NCI-H82 (cell line): ENCODE measurements around the gene DHRSX.
"Not testable (repeated sequence)": the region's sequence is repeated elsewhere in the genome, so short reads cannot be mapped to it uniquely, and the experiment has no call there.

Experiments
- DNase-seq: peaks from one replicate; lab custom pipeline; 2025; lab: John Stamatoyannopoulos, UW

The DHRSX gene

DNA sequence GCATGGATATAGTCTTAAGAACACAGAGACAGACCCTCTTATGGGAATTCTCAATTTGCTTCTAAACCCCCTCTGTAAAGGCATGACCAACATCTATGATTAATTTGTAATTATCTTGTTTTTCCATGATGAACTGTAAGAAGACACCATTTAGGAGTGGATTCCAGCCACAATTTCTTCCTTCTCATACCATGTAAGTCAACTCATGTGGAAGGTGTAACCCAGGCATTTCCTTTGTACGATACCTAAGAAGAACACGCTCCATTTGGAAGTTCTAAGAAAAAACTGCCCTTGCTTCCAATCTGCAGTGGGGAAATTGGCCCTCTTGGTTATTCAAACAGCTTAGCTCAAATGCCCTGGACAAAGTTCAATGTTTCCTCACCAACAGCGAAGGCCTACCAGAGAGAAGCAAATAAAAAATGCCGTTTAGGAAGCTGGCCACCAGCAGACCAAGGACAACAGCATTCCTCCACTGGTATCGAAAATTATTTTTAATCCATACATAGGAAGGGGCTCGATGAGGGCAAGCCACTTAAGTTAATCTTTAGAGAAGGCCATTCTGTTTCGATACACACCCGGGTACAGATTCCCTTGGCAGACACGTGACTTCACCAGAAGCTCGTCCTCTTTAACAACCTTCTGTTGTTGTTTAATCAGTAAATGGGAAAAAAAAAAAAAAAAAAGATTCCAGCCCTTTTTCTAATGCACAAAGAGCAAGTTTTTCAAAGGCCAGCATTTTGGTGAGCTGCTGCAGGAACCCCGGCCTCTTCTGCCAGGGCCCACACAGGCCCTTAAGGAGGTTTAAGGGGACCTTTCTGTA, 2.6 kb downstream of the DHRSX start:
- no peak for DNase-seq

DNA sequence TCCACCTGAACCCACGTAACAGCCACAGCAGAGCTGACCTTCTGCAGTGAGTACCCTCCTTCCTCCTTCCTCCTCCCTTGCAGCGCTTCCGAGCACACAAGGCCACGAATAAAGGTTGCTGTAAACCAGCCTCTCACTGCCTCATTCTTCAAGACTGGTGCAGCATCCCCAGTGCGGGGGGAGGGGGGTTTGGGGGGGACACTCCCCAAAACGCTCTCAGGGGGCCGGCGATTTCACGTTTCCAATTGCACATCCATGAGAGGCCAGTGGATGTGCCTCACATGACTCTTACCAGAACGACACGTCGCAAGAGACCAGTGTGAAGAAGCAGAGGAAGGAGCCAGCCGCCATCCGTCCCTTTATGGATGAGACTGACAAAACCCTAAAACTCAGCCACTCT, 5.2 kb downstream of the DHRSX start:
- DNase-seq = no peak

DNA sequence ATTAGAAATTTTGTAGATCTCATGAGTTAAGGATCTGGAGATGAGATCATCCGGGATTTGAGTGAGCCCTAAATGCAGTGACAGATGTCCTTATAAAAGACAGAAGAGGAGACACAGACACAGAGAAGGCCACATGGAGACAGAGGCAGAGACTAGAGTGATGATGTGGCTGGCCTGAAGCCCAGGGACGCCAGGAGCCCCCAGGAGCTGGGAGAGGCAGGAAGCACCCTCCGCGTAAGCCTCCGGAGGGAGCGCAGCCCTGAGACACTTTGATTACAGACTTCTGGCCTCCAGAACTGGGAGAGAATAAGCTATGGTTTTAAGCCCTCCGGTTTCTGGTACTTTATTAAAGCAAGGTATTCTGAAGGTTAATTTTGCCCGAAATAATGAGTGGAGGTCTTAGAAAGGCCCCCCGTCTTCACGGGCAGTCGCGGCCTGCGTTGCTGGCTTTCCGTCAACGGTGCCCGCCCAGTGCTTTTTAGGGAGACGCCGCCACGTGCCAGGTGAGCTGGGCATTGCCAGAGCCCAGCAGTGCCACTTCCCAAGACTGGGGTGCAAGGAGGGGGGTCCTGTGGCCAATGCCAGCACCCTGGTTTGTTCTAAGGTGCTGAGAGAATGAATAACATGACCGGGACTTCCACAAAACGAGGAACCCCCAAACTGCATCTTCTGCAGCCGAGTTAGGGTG, 8.1 kb downstream of the DHRSX start:
- no peak for DNase-seq

DNA sequence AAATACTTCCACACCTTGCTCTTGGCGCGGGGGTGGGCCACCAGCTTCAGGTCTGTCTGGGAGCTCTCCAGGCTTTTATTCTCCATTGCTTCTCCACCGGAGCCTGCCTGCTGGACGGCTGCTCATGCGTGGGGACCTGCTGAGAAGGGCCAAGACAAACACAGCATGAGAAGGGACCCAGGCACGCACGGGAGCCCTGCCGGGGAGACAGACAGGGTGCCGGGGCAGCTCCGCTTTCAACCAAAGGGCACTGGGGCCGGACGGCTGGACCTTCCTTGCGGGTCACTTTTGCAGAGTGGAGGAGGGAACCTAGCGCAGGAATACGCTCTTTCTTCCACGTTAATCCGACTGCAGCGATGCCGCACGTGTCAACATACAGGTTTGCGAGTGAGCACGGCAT, 10.1 kb downstream of the DHRSX start:
- no peak for DNase-seq

DNA sequence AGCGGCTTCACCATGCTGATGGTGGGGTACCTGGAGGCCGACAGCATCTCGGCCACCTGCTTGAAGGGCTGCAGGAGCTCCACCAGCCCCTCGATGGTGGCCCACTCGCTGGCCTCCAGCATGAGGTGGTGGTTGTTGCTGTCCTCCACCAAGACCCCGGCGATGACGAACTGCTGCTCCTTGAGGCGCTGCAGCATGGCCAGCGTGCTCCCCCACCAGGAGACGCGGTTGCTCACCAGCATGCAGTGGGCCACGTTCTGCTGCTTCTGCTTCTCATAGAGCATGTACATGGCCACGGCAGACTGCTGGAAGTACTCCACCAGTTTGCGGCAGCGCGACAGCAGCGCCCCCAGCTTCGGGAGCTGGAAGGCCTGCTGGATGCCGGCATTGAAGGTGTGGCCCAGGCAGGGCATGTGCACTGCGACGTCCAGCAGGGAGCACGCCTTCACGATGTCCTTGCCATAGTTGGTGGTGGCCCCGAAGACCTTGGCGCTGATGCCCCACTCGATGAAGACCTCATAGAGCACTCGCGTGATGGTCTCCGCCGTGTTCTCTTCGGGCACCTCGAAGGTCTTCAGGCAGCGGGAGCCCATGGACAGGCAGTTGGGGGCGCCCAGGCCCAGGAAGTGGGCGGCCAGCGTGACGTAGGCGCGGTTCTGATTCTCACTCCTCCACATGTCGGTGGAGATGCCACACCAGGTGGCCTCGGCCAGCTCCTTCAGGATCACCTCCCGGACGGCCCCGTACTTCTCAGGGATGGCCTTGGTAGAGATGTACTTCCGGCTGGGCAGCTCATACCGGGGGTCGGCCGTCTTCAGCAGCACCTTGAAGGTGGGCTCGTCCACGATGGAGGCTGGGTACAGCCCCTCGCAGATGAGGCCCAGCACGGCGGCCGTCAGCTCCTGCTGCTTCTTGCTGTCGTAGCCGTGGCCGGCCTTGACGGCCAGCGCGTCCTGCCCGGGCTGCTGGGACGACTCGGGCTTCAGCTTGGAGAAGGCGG, 11.0 kb downstream of the DHRSX start:
- DNase-seq = no peak

DNA sequence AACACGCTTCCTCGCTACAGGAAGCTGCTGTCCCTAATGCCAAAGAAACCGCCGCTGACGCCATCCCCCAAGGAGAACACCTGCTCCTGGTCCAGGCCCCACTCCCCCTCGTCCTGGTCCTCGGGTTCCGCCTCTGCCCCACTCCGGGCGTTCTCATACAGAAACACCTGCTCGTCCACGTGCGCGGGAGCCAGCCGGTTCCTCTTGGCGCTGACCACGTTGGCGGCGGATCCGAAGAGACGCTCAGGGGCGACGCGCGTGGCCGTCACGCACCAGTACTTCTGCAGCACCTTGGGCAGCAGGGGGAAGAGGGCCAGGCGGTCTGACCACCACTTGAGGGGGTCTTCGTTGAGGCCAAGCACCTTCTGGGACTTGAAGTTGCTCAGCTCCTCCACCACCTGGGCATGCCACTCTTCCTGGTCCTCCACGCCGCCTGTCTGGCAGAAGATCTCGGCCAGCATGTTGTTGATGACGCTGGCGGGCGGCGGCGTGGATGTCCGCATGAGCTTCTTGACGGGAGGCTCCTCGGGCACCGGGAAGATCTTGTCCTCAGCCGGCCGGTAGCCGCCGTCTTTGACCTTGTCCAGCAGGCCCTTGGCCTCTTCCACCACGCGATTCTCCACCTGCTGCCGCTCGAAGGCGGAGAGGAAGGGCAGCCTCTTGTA, 12.0 kb downstream of the DHRSX start:
- no peak for DNase-seq

DNA sequence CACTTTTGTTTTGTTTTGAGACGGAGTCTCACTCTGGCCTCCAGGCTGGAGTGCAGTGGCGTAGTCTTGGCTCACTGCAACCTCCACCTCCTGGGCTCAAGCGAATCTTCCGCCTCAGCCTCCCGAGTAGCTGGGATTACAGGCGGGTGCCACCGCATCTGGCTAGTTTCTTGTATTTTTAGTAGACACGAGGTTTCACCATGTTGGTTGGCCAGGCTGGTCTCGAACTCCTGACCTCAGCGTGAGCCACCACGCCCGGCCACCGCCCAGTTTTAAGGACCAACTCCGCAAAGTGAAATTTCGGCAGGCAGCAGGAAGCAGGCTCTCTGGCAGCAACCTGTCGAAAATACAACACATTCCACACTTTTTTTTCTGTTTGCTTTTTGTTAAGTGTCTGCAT, 13.4 kb downstream of the DHRSX start:
- no peak for DNase-seq

DNA sequence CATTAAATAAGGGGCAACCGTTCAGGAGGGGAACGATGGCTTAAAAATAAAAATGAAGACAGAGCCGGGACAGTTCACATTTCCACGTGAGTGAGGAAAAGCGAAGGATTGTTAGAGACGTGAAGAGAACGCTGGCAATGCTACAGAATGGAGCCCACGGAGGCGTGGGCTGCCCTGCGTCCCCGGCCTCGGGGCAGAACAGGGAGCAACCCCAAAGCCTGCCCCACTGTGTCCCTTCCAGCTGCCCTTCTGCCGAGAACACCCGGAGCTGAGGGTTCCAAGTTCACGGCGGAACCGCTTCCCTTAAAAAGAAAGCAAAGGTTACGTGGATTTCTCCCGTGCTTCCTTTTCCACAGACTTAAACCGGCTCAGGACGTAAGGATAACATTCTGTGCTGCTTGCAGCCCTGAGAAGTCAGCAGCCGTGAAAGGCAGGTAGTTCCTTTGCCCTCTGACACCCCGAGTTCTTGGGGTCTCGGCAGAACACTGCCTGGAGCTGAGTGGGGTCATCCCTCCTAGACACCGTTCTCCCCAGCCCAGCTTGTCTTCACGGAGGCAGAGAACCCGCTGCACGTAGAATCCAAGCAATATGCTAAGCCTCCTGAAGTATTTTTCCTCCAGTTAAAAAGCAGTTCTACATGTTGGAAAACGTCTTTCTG, 14.2 kb downstream of the DHRSX start:
- no peak for DNase-seq

DNA sequence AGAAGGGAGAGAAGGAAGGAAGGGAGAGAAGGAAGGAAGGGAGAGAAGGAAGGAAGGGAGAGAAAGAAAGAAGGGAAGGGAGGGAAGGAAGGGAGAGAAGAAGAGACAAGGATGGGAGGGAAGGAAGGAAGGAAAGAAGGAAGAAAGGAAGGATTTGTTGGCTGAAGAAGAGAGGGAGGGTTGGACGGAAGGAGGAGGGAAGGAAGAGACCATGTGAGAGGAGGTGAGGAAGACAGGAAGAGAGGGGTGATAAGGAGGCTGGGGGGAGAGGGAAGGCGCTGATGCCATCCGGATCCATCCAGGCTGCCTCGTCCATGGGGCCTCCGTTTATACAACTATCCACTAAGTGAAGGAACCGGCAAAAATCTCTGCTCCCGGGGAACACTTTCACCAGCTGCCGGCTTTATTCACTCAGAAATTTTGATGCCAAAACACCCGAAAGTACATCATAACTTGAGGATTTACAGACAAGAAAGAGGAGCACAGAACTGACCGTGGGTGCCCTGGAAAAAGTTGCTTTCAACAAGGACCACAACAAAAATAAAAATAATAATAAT, 14.9 kb downstream of the DHRSX start:
- DNase-seq = no peak

DNA sequence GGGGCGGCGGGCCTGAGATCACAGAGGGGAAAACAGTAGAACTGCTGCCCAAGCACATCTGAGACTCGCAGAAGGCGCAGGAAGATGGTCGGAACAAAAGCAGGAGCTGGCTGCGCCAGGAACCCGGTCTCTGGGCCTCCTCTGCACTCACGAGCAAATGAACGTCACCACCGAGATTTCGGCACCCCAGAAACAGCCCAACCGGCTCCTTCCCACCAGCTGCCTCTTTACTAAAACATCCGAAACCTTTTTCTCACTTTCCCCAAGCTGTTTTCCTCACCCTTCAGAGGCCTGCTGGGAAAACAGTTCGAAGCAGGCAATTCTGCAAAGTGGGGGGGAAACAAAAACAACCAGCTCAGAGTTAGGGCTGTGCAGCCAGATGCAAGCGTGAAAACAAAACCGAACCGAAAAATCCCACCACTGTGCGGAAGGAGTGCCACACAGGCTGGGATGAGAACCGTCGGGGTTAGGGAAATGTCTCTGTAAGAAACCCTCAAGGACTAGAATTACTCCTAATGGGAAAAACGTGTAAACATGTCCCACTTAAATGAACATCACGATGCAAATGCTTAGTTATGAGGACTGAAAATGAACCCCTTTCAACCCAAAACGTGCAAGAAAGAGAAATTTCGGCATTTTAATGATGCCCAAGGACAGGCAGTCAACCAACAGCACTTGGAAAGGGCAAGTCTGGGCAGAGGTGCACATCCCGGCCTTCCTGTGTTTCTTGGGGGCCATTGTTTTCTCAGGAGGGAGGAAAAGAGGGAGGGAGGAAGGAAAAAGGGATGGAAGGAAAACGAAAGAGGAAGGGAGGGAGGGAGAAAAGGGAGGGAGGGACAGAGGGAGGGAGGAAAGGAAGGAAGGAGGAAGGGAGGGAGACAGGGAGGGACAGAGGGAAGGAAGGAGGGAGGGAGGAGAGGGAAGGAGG, 15.8 kb downstream of the DHRSX start:
- no peak for DNase-seq

DNA sequence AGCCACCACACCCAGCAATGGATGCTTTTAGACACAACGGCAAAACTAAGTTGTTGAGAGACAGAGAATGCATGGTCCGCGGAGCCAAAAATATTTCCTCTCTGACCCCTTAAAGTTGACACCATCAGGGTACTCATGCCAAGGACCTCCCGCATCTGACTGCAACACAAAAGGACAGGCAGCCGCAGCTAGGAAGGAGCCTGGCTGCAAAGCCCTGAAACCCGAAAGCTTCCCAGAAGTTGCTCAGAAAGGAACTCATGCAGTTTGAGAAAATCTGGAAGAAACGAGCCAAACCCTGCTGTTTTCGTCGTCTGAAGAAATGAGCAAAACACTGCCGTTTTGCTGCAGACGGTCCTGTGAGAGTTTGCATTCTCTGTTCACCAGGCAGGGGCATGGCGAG, 16.5 kb downstream of the DHRSX start:
- no peak for DNase-seq

DNA sequence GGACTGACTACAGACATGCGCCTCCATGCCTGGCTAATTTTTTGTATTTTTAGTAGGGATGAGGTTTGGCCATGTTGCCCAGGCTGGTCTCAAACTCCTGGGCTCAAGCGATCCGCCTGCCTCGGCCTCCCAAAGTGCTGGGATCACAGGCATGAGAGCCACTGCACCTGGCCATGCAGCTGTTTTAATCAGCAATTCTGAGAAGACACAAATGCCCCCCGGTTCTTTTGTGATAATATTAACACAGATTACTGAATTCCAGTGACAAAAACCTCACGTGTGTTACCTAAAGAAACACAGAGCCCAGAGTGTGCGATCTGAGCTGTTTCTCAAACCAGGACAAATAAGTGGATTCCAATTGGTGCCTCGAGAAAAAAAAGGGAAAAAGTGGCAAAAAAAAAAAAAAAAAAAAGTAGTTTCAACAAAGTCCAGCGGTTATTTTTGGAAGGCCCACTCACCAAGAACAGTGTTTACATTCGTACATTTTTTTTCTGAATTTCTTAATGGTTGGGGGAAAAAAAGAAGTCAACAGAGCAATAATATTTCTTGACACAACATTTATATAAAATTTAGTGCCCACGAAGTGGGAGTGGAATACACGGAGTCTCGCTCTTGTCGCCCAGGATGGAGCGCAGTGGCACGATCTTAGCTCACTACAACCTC, 17.2 kb downstream of the DHRSX start:
- no peak for DNase-seq

DNA sequence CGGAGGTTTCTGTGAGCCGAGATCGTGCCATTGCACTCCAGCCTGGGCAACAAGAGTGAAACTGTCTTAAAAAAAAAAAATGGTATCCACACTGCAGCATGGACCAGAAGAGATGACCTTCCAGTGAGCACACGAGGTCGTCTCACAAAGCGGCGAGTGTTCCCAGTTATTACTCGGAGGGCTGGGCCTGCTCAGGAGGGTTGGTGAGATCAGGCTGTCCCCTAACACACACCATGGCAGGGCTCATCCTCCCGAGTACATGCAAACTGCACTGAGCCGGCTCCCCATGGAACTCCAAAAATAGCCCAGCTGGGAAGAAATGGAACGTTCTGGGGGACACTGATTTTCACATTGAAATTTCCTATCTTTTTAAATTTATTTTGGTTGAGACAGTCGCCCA, 19.2 kb downstream of the DHRSX start:
- not testable (repeated sequence) for DNase-seq

DNA sequence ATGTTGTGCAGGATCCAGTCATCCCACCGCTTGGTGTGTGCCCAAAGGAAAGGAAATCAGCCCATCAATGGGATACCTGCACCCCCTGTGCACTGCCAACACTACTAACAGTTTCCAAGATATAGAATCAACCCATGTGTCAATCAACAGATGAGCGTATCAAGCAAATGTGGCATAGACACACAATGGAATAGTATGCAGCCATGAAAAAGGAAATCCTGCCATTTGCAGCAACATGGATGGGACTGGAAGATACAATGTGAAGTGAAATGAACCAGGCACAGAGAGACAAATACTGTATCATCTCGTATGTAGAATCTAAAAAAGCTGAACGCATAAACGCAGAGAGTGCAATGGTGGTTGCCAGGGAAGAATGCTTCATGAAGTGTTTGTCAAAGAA, 20.8 kb downstream of the DHRSX start:
- not testable (repeated sequence) for DNase-seq

DNA sequence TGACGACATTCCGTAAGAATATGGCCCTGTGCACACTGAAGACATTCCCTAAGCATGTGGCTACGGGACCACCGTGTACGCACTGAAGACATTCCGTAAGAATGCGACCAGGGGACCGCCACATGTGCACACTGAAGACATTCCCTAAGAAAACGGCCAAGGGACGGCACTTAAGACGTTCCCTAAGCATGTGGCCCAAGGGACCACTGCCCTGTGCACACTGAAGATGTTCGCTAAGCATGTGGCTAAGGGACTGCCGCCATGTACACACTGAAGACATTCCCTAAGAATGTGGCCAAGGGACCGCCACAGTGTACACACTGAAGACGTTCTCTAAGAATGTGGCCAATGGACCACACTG, 21.4 kb downstream of the DHRSX start:
- DNase-seq = no peak

DNA sequence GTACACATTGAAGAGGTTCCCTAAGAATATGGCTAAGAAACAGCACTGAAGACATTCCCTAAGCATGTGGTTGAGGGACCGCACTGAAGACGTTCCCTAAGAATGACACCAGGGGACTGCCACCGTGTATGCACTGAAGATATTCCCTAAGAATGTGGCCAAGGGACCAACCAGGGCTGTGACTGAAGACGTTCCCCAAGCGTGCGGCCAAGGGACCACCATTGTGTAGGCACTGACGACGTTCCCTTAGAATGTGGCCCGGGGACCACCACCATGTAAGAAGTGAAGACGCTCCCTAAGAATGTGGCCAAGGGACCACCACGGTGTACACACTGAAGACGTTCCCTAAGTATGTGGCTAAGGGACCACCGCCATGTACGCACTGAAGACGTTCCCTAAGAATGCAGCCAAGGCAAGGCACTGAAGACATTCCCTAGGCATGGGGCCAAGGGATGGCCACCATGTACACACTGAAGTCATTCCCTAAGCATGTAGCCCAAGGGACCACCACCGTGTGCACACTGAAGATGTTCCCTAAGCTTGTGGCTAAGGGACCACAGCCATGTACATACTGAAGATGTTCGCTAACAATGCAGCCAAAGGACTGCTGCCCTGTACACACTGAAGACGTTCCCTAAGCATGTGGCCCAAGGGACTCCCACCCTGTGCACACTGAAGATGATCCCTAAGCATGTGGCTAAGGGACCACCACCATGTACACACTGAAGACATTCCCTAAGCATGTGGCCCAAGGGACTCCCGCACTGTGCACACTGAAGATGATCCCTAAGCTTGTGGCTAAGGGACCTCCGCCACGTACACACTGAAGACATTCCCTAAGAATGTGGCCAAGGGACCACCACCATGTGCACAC, 22.0 kb downstream of the DHRSX start:
- no peak for DNase-seq

DNA sequence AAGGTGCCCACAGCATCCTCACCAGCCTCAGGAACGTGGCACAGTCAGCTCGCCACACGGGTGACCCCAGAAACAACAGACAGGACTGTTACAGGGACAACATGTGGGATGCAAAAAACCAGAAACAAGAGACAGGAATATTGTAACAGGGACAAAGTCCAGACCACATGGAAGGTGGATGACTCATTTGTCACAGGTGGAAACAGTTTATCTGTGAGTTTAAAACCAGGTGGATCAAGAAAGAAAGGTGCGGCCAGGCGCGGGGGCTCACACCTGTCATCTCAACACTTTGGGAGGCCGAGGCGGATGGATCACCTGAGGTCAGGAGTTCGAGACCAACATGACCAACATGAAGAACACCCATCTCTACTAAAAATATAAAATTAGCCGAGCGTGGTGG, 23.5 kb downstream of the DHRSX start:
- DNase-seq = not testable (repeated sequence)

DNA sequence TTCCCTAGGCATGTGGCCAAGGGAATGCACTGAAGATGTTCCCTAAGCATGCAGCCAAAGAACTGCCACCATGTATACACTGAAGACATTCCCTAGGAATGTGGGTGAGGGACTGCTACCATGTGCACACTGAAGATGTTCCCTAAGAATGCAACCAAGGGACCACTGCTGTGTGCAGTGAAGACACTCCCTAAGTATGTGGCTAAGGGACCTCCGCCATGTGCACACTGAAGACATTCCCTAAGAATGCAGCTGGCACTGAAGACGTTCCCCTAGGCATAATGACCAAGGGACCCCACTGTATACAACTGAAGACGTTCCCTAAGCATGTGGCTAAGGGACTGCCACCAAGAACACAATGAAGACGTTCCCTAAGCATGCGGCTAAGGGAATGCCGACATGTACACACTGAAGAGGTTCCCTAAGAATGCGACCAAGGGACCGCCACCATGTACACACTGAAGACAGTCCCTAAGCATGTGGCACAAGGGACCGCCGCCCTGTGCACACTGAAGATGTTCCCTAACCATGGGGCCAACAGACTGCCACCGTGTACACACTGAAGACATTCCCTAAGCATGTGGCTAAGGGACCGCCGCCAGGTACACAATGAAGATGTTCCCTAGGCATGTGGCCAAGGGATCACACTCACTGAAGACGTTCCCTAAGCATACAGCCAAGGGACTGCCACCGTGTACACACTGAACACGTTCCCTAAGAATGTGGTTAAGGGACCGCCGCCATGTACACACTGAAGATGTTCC, 25.6 kb downstream of the DHRSX start:
- no peak for DNase-seq
